GM12878 (cell line): ENCODE measurements around the gene TACC2.

Experiments used
- CREB1 ChIP-seq: IDR thresholded peaks from 2 replicates; pipeline ENCODE4 v1.6.1; 2012; ENCODE audit warnings: low read depth, mild to moderate bottlenecking, inconsistent platforms
- EZH2 ChIP-seq: IDR thresholded peaks from 2 replicates; pipeline ENCODE4 v1.6.1; 2012; ENCODE audit warnings: low read depth, mild to moderate bottlenecking, control low read depth, inconsistent platforms, low read length, borderline replicate concordance; ENCODE audit not compliant: control insufficient read depth
- POLR2A ChIP-seq: IDR thresholded peaks from 2 replicates; pipeline ENCODE4 v1.6.1; 2011; ENCODE audit warnings: low read depth, mild to moderate bottlenecking, low read length
- POLR2AphosphoS5 ChIP-seq: IDR thresholded peaks from 2 replicates; pipeline ENCODE4 v1.6.1; 2011; ENCODE audit warnings: mild to moderate bottlenecking, low read length, inconsistent platforms
- STAT1 ChIP-seq: fragments of 450-650 bp; conservative IDR thresholded peaks from 2 replicates; pipeline ENCODE4 v1.6.1; 2014; ENCODE audit warnings: antibody characterized with exemption, mild to moderate bottlenecking

GRCh38 chr10:122051609-122052385, 62.8 kb downstream of the TACC2 start:
- TF ChIP-seq CREB1 = no peak
- no peak for TF ChIP-seq STAT1
- TF ChIP-seq POLR2A = no peak
- no peak for TF ChIP-seq EZH2
- TF ChIP-seq POLR2AphosphoS5 = no peak
